ENCODE measurements around the gene LBX1.

DNA sequence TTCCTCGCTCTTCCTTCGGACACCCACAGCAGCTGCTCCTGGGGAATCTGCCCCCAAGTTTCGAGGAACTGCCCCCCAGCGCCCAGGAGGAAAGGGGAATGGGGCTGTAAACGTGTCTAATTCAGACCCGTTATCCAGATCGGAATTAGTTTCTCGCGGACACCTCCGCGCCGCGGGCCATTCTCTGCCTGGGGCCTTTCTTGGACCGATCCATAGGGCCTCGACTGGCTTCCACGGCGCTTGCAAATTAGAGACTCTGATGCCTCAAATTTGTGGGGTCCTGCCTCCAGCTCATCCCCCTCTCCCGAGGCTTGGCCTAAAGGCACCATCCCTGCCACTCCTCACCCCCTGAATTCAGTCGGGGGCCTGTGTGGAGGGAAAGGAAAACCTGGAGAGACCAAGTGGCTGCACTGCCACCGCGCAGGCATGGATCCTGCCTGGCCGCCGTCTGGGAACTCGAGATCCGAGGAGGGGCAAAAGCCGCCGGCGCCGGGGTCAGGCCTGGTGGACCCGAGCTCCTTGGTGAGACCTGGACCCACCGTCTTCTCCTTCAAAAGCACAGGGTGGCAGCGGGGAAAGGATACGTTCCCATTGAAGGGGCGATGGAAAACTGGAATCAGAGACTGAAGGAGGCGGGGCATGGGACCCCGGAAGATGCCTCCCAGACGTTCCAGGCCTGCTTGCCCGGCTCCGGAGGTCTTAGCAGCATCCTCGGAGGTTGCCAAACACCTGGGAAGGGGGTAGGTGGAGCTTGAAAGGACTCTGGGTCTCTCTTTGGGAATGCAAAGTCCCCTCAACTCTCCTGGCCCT lies 13.7 kb downstream of the LBX1 start:
- TF ChIP-seq POLR2A (IDR thresholded peaks at IDR 0.05) (no peak), CTCF (IDR thresholded peaks at IDR 0.05) (no peak)
